GM12878 (cell line): ENCODE results near the gene GALNT16. TPM values are rescaled to one million over a fixed set of nuclear protein-coding genes. Genes with fewer than 3 reads are reported as not detected.

Experiments
- BACH1 ChIP-seq: fragments of 450-650 bp; IDR thresholded peaks from 2 replicates; pipeline ENCODE4 v1.6.1; 2017; ENCODE audit warnings: mild to moderate bottlenecking, borderline replicate concordance
- CREB1 ChIP-seq: IDR thresholded peaks from 2 replicates; pipeline ENCODE4 v1.6.1; 2012; ENCODE audit warnings: low read depth, mild to moderate bottlenecking, inconsistent platforms
- EED ChIP-seq: sonication (generic); IDR thresholded peaks from 2 replicates; pipeline ENCODE4 v1.6.1; 2016; ENCODE audit warnings: antibody characterized with exemption, low read depth
- ETV6 ChIP-seq, 2 experiments: fragments of 450-650 bp in 1 of 2; IDR thresholded peaks in 1 of 2; conservative IDR thresholded peaks in 1 of 2; 2 replicates each; pipeline ENCODE4 v1.6.1; 2014; ENCODE audit warnings: antibody characterized with exemption in 1 of 2, borderline replicate concordance in 1 of 2, low read depth in 1 of 2, mild to moderate bottlenecking in 1 of 2, moderate library complexity in 1 of 2
- FOXK2 ChIP-seq: fragments of 450-650 bp; IDR thresholded peaks from 2 replicates; pipeline ENCODE4 v1.6.1; 2017; ENCODE audit warnings: mild to moderate bottlenecking, moderate library complexity
- GATAD2B ChIP-seq: fragments of 450-650 bp; conservative IDR thresholded peaks from 2 replicates; pipeline ENCODE4 v1.6.1; 2017; ENCODE audit warnings: low read depth, mild to moderate bottlenecking, moderate library complexity
- HDGF ChIP-seq: fragments of 450-650 bp; IDR thresholded peaks from 2 replicates; pipeline ENCODE4 v1.6.1; 2016; ENCODE audit warnings: antibody characterized with exemption
- IKZF1 ChIP-seq: fragments of 450-650 bp; conservative IDR thresholded peaks from 2 replicates; pipeline ENCODE4 v1.6.1; 2017; ENCODE audit warnings: antibody characterized with exemption, mild to moderate bottlenecking
- JUND ChIP-seq: IDR thresholded peaks from 2 replicates; pipeline ENCODE4 v1.6.1; 2012; ENCODE audit warnings: low read depth, mild to moderate bottlenecking, low read length, improper control_type of control experiment, moderate library complexity
- KAT2A ChIP-seq: conservative IDR thresholded peaks from 2 replicates; pipeline ENCODE4 v1.6.1; 2011; ENCODE audit warnings: low read depth, low read length; ENCODE audit not compliant: control insufficient read depth
- MTA3 ChIP-seq: IDR thresholded peaks from 2 replicates; pipeline ENCODE4 v1.6.1; 2012; ENCODE audit warnings: low read length, inconsistent platforms, borderline replicate concordance
- MXI1 ChIP-seq: fragments of 150-350 bp; IDR thresholded peaks from 2 replicates; pipeline ENCODE4 v1.6.1; 2011; ENCODE audit warnings: low read depth, mild to moderate bottlenecking, inconsistent platforms, low read length, improper control_type of control experiment
- NBN ChIP-seq: fragments of 450-650 bp; IDR thresholded peaks from 2 replicates; pipeline ENCODE4 v1.6.1; 2016
- NRF1 ChIP-seq: conservative IDR thresholded peaks from 2 replicates; pipeline ENCODE4 v1.6.1; 2011; ENCODE audit warnings: mild to moderate bottlenecking, low read depth, low read length, improper control_type of control experiment
- TCF3 ChIP-seq: IDR thresholded peaks from 2 replicates; pipeline ENCODE4 v1.6.1; 2012; ENCODE audit warnings: low read depth, mild to moderate bottlenecking, low read length, borderline replicate concordance; ENCODE audit not compliant: insufficient read depth
- ZZZ3 ChIP-seq: IDR thresholded peaks from 2 replicates; pipeline ENCODE4 v1.6.1; 2011; ENCODE audit warnings: low read depth; ENCODE audit not compliant: control insufficient read depth, insufficient read length
- polyA plus RNA-seq, 11 experiments: library from polyadenylated mRNA; depleted of rRNA in 4 of 11; unstranded in 6 of 11; stranded (reverse) in 5 of 11; fragments of >200 nt; fragmentation: Nextera tagmentation in 4 of 11; fragmentation: Illumina TruSeq in 1 of 11; extraction: Ambion mirVana in 4 of 11; extraction: Trizol in 1 of 11; gene quantifications; 1 replicate in 1 of 11; 2 replicates in 10 of 11; pipeline versions ENCODE4 v1.2.1 to v1.2.3, GENCODE V29; 2011 to 2016; ENCODE audit warnings: inconsistent platforms in 2 of 11, missing spikeins in 2 of 11, low read depth in 1 of 11
- total RNA-seq, 4 experiments: library from RNA; depleted of rRNA in 3 of 4; stranded (reverse); fragments of >200 nt in 3 of 4; fragmentation: Illumina TruSeq in 1 of 4; extraction: Trizol in 1 of 4; gene quantifications; 2 replicates each; pipeline versions ENCODE4 v1.2.1 to v1.2.3, GENCODE V29; 2013 to 2021
- TF ChIP-seq, protein P1 (sequence below): fragments of 450-650 bp; IDR thresholded peaks from 2 replicates; pipeline ENCODE4 v1.6.1; 2016; ENCODE audit warnings: mild to moderate bottlenecking
- TF ChIP-seq, protein P2 (sequence below): IDR thresholded peaks from 2 replicates; pipeline ENCODE4 v1.6.1; 2012; ENCODE audit warnings: low read depth, low read length, improper control_type of control experiment
- TF ChIP-seq, protein P3 (sequence below): IDR thresholded peaks from 2 replicates; pipeline ENCODE4 v1.6.1; 2012; ENCODE audit warnings: low read depth, low read length, improper control_type of control experiment
- TF ChIP-seq, protein P4 (sequence below): fragments of 450-650 bp; formaldehyde crosslinking; IDR thresholded peaks from 2 replicates; pipeline ENCODE4 v1.5.0; 2022; ENCODE audit warnings: mild to moderate bottlenecking, missing genetic modification characterization
- TF ChIP-seq, protein P5 (sequence below): fragments of 450-650 bp; IDR thresholded peaks from 2 replicates; pipeline ENCODE4 v1.6.1; 2016; ENCODE audit warnings: mild to moderate bottlenecking
- TF ChIP-seq, protein P6 (sequence below): IDR thresholded peaks from 2 replicates; pipeline ENCODE4 v1.6.1; 2011; ENCODE audit warnings: low read depth, mild to moderate bottlenecking, low read length, moderate library complexity, borderline replicate concordance; ENCODE audit errors: extremely low read depth

Gene GALNT16
- total and polyA plus RNA-seq, 10 of the 15 experiments (the other 5 are each of a cell fraction or from before 2014, with no cell fraction given) = under 0.01 to 0.08 (median 0.03) TPM; not detected in 3

DNA sequence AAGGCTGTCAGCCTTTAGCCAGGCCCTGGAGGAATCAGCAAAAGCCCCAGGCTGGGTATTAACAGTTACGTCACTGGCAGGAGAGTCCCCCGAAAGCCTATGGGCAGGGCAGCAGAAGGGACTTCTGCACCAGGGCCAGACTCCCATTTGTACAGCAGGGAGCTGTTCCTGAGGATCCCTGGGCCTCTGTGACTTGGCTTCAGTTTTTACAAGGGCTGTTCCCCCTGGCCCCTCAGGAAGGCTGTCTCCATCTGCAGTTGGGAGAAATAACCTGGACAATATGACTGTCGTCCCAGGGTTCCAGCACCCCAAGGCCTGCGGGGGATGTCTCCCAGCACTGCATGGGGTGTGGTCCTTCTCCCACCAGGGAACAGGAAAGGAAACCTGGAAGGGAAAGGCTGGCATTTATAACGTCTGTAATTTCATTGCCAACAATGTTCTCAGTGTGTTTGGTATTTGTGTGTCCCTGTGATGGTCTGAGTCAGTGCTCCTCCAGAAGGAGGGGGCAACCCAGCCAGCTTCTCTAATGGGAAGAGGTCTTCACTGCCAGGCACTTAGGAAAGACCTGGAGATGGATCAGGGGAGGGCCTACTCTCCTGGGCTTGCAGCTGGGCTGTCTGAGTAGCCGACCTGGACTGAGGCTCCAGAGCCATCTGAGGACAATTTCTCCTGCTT is 95.8 kb downstream of the GALNT16 start (continued):
- TF ChIP-seq, protein P1, sequence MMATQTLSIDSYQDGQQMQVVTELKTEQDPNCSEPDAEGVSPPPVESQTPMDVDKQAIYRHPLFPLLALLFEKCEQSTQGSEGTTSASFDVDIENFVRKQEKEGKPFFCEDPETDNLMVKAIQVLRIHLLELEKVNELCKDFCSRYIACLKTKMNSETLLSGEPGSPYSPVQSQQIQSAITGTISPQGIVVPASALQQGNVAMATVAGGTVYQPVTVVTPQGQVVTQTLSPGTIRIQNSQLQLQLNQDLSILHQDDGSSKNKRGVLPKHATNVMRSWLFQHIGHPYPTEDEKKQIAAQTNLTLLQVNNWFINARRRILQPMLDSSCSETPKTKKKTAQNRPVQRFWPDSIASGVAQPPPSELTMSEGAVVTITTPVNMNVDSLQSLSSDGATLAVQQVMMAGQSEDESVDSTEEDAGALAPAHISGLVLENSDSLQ = no peak
- TF ChIP-seq CREB1 = no peak
- TF ChIP-seq, protein P2, sequence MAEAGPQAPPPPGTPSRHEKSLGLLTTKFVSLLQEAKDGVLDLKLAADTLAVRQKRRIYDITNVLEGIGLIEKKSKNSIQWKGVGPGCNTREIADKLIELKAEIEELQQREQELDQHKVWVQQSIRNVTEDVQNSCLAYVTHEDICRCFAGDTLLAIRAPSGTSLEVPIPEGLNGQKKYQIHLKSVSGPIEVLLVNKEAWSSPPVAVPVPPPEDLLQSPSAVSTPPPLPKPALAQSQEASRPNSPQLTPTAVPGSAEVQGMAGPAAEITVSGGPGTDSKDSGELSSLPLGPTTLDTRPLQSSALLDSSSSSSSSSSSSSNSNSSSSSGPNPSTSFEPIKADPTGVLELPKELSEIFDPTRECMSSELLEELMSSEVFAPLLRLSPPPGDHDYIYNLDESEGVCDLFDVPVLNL = no peak
- peak; percentile 26; the same call in 1 of the 2 replicates for TF ChIP-seq IKZF1
- no peak for TF ChIP-seq BACH1
- TF ChIP-seq ETV6 (conservative IDR thresholded peaks at IDR 0.05 in 1 of 2, IDR thresholded peaks at IDR 0.05 in 1 of 2; ENCODE audit: borderline replicate concordance in 1 of 2, low read depth in 1 of 2) = no peak
- TF ChIP-seq, protein P3, sequence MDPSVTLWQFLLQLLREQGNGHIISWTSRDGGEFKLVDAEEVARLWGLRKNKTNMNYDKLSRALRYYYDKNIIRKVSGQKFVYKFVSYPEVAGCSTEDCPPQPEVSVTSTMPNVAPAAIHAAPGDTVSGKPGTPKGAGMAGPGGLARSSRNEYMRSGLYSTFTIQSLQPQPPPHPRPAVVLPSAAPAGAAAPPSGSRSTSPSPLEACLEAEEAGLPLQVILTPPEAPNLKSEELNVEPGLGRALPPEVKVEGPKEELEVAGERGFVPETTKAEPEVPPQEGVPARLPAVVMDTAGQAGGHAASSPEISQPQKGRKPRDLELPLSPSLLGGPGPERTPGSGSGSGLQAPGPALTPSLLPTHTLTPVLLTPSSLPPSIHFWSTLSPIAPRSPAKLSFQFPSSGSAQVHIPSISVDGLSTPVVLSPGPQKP = no peak
- no peak for TF ChIP-seq FOXK2
- TF ChIP-seq ZZZ3 = no peak
- TF ChIP-seq NBN = no peak
- TF ChIP-seq GATAD2B = no peak; the same call in 1 of the 2 replicates
- no peak for TF ChIP-seq MTA3
- TF ChIP-seq, protein P4, sequence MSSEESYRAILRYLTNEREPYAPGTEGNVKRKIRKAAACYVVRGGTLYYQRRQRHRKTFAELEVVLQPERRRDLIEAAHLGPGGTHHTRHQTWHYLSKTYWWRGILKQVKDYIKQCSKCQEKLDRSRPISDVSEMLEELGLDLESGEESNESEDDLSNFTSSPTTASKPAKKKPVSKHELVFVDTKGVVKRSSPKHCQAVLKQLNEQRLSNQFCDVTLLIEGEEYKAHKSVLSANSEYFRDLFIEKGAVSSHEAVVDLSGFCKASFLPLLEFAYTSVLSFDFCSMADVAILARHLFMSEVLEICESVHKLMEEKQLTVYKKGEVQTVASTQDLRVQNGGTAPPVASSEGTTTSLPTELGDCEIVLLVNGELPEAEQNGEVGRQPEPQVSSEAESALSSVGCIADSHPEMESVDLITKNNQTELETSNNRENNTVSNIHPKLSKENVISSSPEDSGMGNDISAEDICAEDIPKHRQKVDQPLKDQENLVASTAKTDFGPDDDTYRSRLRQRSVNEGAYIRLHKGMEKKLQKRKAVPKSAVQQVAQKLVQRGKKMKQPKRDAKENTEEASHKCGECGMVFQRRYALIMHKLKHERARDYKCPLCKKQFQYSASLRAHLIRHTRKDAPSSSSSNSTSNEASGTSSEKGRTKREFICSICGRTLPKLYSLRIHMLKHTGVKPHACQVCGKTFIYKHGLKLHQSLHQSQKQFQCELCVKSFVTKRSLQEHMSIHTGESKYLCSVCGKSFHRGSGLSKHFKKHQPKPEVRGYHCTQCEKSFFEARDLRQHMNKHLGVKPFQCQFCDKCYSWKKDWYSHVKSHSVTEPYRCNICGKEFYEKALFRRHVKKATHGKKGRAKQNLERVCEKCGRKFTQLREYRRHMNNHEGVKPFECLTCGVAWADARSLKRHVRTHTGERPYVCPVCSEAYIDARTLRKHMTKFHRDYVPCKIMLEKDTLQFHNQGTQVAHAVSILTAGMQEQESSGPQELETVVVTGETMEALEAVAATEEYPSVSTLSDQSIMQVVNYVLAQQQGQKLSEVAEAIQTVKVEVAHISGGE (CRISPR knock-in tag) = no peak
- no peak for TF ChIP-seq TCF3
- no peak for TF ChIP-seq HDGF
- TF ChIP-seq, protein P5, sequence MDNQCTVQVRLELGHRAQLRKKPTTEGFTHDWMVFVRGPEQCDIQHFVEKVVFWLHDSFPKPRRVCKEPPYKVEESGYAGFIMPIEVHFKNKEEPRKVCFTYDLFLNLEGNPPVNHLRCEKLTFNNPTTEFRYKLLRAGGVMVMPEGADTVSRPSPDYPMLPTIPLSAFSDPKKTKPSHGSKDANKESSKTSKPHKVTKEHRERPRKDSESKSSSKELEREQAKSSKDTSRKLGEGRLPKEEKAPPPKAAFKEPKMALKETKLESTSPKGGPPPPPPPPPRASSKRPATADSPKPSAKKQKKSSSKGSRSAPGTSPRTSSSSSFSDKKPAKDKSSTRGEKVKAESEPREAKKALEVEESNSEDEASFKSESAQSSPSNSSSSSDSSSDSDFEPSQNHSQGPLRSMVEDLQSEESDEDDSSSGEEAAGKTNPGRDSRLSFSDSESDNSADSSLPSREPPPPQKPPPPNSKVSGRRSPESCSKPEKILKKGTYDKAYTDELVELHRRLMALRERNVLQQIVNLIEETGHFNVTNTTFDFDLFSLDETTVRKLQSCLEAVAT = no peak
- TF ChIP-seq MXI1 = no peak
- peak; percentile 37; the same call in 1 of the 2 replicates for TF ChIP-seq EED
- TF ChIP-seq NRF1 = no peak
- TF ChIP-seq JUND = no peak
- no peak for TF ChIP-seq KAT2A
- TF ChIP-seq, protein P6, sequence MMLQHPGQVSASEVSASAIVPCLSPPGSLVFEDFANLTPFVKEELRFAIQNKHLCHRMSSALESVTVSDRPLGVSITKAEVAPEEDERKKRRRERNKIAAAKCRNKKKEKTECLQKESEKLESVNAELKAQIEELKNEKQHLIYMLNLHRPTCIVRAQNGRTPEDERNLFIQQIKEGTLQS = no peak
